Neuronal stem cell (in vitro differentiated cells): ENCODE data around the gene EXOG.
A peak's percentile ranks its signal among the peaks of the same experiment; 100 is the strongest.

Experiments used
- DNase-seq: peaks from one replicate; pipeline ENCODE4 v3.0.0-alpha.2; 2013; ENCODE audit warnings: low spot score
- H2AFZ ChIP-seq: one replicate; pipeline ENCODE4 v1.6.1; 2013; ENCODE audit warnings: mild to moderate bottlenecking, low read length, inconsistent platforms
- H2AK5ac ChIP-seq: 2 replicates; pipeline ENCODE4 v1.6.1; 2013; ENCODE audit warnings: low read depth, mild to moderate bottlenecking, inconsistent platforms, low read length, moderate library complexity, mixed read lengths
- H2BK120ac ChIP-seq: 2 replicates; pipeline ENCODE4 v1.6.1; 2013; ENCODE audit warnings: low read depth, mild to moderate bottlenecking, inconsistent platforms, low read length, moderate library complexity, mixed read lengths
- H2BK12ac ChIP-seq: one replicate; pipeline ENCODE4 v1.6.1; 2013; ENCODE audit warnings: low read length, inconsistent platforms
- H2BK15ac ChIP-seq: 2 replicates; pipeline ENCODE4 v1.6.1; 2013; ENCODE audit warnings: mild to moderate bottlenecking, low read length, inconsistent platforms, mixed read lengths
- H2BK5ac ChIP-seq: one replicate; pipeline ENCODE4 v1.6.1; 2013; ENCODE audit warnings: inconsistent platforms, mild to moderate bottlenecking, low read length, moderate library complexity
- H3K14ac ChIP-seq: one replicate; pipeline ENCODE4 v1.6.1; 2013; ENCODE audit warnings: low read length, inconsistent platforms
- H3K18ac ChIP-seq: 2 replicates; pipeline ENCODE4 v1.6.1; 2013; ENCODE audit warnings: low read length, inconsistent platforms
- H3K23ac ChIP-seq: 2 replicates; pipeline ENCODE4 v1.6.1; 2013; ENCODE audit warnings: low read depth, mild to moderate bottlenecking, mixed read lengths, low read length, inconsistent platforms; ENCODE audit not compliant: poor library complexity
- H3K27ac ChIP-seq: replicated peaks from 3 replicates; pipeline ENCODE4 v1.5.1; 2013; ENCODE audit warnings: low read length, inconsistent platforms
- H3K27me3 ChIP-seq, 3 experiments: 2 replicates each; pipeline ENCODE4 v1.6.1; 2013; ENCODE audit warnings: low read length in 3 of 3, mild to moderate bottlenecking in 2 of 3, inconsistent platforms in 1 of 3, low read depth in 1 of 3, mixed read lengths in 1 of 3, moderate library complexity in 1 of 3; ENCODE audit not compliant: control insufficient read depth in 3 of 3, insufficient read depth in 3 of 3
- H3K36me3 ChIP-seq, 2 donors: replicated peaks in 1 of 2; 2 replicates each; pipeline ENCODE4 v1.6.1; 2013; ENCODE audit warnings: low read length in 2 of 2; ENCODE audit not compliant: control insufficient read depth in 2 of 2, insufficient read depth in 2 of 2
- H3K4ac ChIP-seq: 2 replicates; pipeline ENCODE4 v1.6.1; 2013; ENCODE audit warnings: inconsistent platforms, mild to moderate bottlenecking, low read length, moderate library complexity
- H3K4me1 ChIP-seq, 2 donors: 1 replicate in 1 of 2; 2 replicates in 1 of 2; pipeline ENCODE4 v1.6.1; 2013; ENCODE audit warnings: low read length in 2 of 2, low read depth in 1 of 2; ENCODE audit not compliant: control insufficient read depth in 2 of 2, insufficient read depth in 1 of 2
- H3K4me2 ChIP-seq: one replicate; pipeline ENCODE4 v1.6.1; 2013; ENCODE audit warnings: mild to moderate bottlenecking, low read length, inconsistent platforms; ENCODE audit not compliant: insufficient read depth, poor library complexity, severe bottlenecking
- H3K4me3 ChIP-seq, 2 donors: 2 replicates each; pipeline ENCODE4 v1.5.1; 2013; ENCODE audit warnings: low read length in 2 of 2, mild to moderate bottlenecking in 2 of 2, inconsistent platforms in 1 of 2, moderate library complexity in 1 of 2
- H3K79me1 ChIP-seq: one replicate; pipeline ENCODE4 v1.6.1; 2013; ENCODE audit warnings: low read depth, mild to moderate bottlenecking, inconsistent platforms, low read length, moderate library complexity
- H3K9ac ChIP-seq: one replicate; pipeline ENCODE4 v1.6.1; 2013; ENCODE audit warnings: mild to moderate bottlenecking, low read depth, low read length, inconsistent platforms; ENCODE audit not compliant: poor library complexity
- H3K9me3 ChIP-seq, 2 donors: replicated peaks in 1 of 2; 2 replicates each; pipeline versions ENCODE3 to v1.6.1; 2013; ENCODE audit warnings: low read length in 2 of 2, mild to moderate bottlenecking in 2 of 2, inconsistent platforms in 1 of 2, low read depth in 1 of 2, mixed read lengths in 1 of 2, moderate library complexity in 1 of 2; ENCODE audit not compliant: control insufficient read depth in 2 of 2, insufficient read depth in 1 of 2
- H4K8ac ChIP-seq: one replicate; pipeline ENCODE4 v1.6.1; 2013; ENCODE audit warnings: low read depth, mild to moderate bottlenecking, inconsistent platforms, low read length, moderate library complexity
- H4K91ac ChIP-seq: one replicate; pipeline ENCODE4 v1.6.1; 2013; ENCODE audit warnings: low read length, low read depth, mild to moderate bottlenecking, inconsistent platforms; ENCODE audit not compliant: poor library complexity
- WGBS, 2 donors: extraction: QIAGEN DNeasy Blood & Tissue Kit; methylation state at CpG; one replicate each; pipeline ENCODE4 v1.1.7; 2013; ENCODE audit warnings: missing lambda C conversion rate in 2 of 2, mixed read lengths in 1 of 2; ENCODE audit not compliant: insufficient read length in 2 of 2, insufficient replicate concordance in 1 of 2; ENCODE audit errors: extremely low coverage in 2 of 2; 5-methylcytosine and 5-hydroxymethylcytosine counted together

Gene EXOG

DNA sequence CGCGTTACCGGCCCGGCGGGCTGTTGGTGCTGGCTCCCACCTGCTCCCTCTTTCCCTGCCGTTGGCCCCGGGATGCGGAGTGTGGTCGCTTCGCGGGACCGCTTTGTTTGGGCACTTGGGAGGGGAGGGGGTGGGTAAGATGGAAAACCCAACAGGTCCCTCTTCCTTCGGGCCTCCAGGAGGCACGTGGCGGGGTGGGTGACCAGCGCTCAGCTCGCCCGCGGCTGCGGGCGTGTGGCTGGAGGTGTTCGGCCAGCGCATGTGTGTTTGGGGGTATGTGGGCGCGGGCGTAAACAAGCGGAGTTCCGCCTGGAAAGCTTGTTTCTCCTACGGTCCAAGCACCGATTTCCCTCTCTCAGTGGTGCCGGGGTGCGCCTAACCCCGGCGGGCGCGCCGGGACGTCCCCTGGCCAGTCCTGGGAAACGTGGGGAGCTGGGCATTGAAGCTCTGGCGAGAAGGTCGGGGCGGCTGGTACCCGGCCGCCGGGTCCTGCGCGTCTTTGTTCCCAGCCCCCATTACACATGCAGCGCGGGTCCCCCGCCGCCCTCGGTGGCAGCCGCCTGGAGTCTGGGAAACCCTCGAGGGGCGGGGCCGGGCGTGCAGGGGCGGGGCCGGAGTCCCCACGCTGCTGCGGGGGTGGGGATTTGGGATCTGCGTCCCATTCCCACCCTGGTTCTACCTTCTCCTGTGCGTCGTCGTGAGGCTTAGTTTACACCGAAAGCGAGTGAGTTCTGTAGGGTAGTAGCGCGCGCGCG, 41.1 kb upstream of the EXOG start:
- peak; percentile 82 for DNase-seq

DNA sequence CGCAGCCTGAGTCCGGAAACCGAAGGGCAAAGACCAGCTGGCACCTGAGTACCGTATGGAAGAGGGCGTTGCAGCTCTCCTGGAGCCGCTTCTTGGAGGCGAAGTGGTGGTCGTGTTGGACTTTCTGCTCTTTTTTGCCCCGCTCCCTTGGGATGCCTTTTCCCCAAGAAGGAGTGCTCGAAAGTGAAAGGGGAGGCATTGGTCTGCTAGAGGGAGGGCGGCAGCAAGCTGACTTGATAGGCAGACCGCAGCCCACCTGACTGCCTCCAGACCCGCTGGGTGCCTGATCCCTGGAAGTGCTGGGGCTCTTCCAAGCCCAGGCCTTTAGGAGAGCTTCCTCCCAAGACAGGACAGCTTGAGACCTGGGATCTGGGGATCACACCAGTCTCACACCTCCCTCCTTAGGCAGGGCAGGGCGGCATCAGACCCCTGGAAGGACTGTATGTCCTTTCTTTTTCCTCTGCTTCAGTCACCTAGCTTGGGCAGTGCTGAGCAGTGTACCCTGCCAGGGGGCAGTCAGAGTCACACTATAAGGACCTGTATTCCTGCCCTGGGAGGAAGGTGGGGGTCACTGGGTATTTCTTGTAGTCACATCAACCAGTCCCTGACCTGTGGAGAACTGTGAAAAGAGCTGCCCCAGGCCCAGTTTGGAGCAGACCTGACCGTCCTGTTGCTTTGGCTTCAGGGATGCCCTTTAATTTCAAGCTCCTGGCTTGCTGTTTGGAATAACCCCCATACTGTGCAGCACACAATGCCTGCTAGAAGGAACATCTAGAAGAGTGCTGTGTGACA, 40.3 kb upstream of the EXOG start:
- Histone ChIP-seq H2AFZ (peak overlapping the region; percentile 90), H3K4me3 (peak overlapping the region; percentile 76 to 100), H3K23ac (no peak overlapping the region), H3K27me3 (no peaks in the 10 kb centered on the region), H2BK5ac (peak overlapping the region; percentile 75), H3K18ac (peak overlapping the region; percentile 90), H4K91ac (no peak overlapping the region), H2BK15ac (no peak overlapping the region), H2BK120ac (no peak overlapping the region), H2AK5ac (peak overlapping the region; percentile 72), H4K8ac (no peak overlapping the region), H2BK12ac (no peak overlapping the region), H3K14ac (peak overlapping the region; percentile 12), H3K4me1 (peaks cover 11 to 26% of the 10 kb centered on the region in 2 donors), H3K27ac (peak overlapping the region; percentile 91), H3K79me1 (peaks cover 18% of the 10 kb centered on the region), H3K9ac (peak overlapping the region; percentile 83), H3K4me2 (peak overlapping the region; percentile 84), H3K36me3 (peaks cover 0 to 29% of the 10 kb centered on the region in 2 donors), H3K9me3 (peaks cover under 1 to 2% of the 10 kb centered on the region in 2 donors), H3K4ac (no peak overlapping the region)
- WGBS, 2 donors, result no CpG with 5 or more reads among the region's 15 CpGs
- no peak for DNase-seq

More for the DNA sequence above, 41.1 kb upstream of the EXOG start:
- peak overlapping the region; percentile 93 for H2BK5ac ChIP-seq
- H3K9ac ChIP-seq, result peak overlapping the region; percentile 99
- peak overlapping the region; percentile 84 for H3K4me2 ChIP-seq
- no peak overlapping the region for H3K4ac ChIP-seq
- H3K23ac ChIP-seq, result peak overlapping the region; percentile 76
- peaks cover 0 to 21% of the 10 kb centered on the region in 2 donors for H3K36me3 ChIP-seq
- WGBS, 2 donors, result no CpG with 5 or more reads among the region's 72 CpGs
- H2BK120ac ChIP-seq, result peak overlapping the region; percentile 81
- peaks cover 3% of the 10 kb centered on the region in 2 donors for H3K9me3 ChIP-seq
- peak overlapping the region; percentile 82 for H4K91ac ChIP-seq
- peaks cover 13% of the 10 kb centered on the region for H3K79me1 ChIP-seq
- no peak overlapping the region for H2BK12ac ChIP-seq
- H3K4me1 ChIP-seq, result peaks cover 11 to 22% of the 10 kb centered on the region in 2 donors
- peak overlapping the region; percentile 92 for H3K27ac ChIP-seq
- H2AFZ ChIP-seq, result peak overlapping the region; percentile 90
- H4K8ac ChIP-seq, result no peak overlapping the region
- H3K18ac ChIP-seq, result peak overlapping the region; percentile 99
- peak overlapping the region; percentile 99 for H2AK5ac ChIP-seq
- H3K4me3 ChIP-seq, result peak overlapping the region; percentile 95 to 100
- no peaks in the 10 kb centered on the region for H3K27me3 ChIP-seq
- peak overlapping the region; percentile 92 for H3K14ac ChIP-seq
- peak overlapping the region; percentile 80 for H2BK15ac ChIP-seq

DNA sequence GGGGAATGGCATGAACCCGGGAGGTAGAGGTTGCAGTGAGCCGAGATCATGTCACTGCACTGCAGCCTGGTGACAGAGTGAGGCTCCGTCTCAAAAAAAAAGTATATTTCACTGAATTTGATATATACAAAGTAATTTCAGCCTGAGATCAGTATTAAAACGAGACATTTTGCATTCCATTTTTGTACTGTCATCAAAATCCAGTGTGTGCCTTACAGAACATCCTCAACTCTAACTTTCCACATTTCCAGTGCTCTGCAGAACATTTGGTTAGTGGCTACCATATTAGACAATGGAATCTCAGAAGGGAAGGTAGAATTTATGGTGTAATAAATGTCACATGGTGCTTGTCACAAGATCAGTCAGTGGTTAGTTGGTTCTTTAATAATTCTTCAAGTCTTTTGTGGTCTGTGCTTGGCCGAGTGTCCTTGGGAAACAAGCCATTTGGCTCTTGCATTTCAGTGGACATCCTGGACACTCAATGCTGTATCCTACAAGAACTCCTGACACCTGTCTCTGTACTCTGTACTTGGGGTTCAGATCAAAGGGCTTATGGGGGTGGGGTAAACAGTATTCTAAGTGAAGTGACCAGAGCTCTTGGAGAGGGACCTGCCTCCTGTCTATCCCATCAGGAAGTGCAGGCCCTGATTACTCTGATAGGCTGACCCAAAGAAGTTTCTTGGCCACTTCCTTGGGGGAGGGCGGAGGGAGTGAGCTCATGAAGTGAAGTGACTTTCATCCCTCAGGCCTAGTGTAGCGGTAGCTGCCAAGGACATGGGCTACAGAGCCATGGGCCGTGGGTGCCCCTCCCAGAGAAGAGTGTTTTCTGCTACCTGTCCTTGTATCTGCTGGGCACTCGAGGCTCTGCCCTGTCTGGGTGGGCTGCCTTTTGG, 38.8 kb upstream of the EXOG start:
- Histone ChIP-seq H2BK15ac (no peak overlapping the region), H3K4me1 (peaks cover 11 to 30% of the 10 kb centered on the region in 2 donors), H4K8ac (no peak overlapping the region), H3K4me3 (no peak overlapping the region), H3K27me3 (no peaks in the 10 kb centered on the region), H3K27ac (no peak overlapping the region), H4K91ac (no peak overlapping the region), H3K36me3 (peaks cover 2 to 31% of the 10 kb centered on the region in 2 donors), H3K23ac (no peak overlapping the region), H3K18ac (no peak overlapping the region), H2BK5ac (no peak overlapping the region), H3K9ac (no peak overlapping the region), H3K4ac (no peak overlapping the region), H2AK5ac (no peak overlapping the region), H3K9me3 (peaks cover 2% of the 10 kb centered on the region in 2 donors), H2AFZ (no peak overlapping the region), H2BK120ac (no peak overlapping the region), H2BK12ac (no peak overlapping the region), H3K79me1 (peaks cover 21% of the 10 kb centered on the region), H3K14ac (no peak overlapping the region), H3K4me2 (no peak overlapping the region)
- no CpG with 5 or more reads among the region's 9 CpGs for WGBS, 2 donors
- no peak for DNase-seq
